Stimulated activated naive CD8-positive, alpha-beta T cell treated with anti-CD3 and anti-CD28 coated beads, Interleukin-15, Interleukin-2, amounts not matched to agents 100 ng/mL and 50 ng/mL, for 24 hours (primary cell): ENCODE data around the gene OOSP2.
"Not testable (repeated sequence)": the region's sequence is repeated elsewhere in the genome, so short reads cannot be mapped to it uniquely, and the experiment has no call there.

Source experiments
- H3K27ac Mint-ChIP-seq: one replicate; pipeline ENCODE4 v1.8.0; 2021; ENCODE audit warnings: mild to moderate bottlenecking, mixed read lengths
- H3K27me3 Mint-ChIP-seq: one replicate; pipeline ENCODE4 v1.8.0; 2021; ENCODE audit warnings: mixed read lengths
- H3K36me3 Mint-ChIP-seq: one replicate; pipeline ENCODE4 v1.8.0; 2021; ENCODE audit warnings: low read depth, mixed read lengths
- H3K4me1 Mint-ChIP-seq: one replicate; pipeline ENCODE4 v1.8.0; 2021; ENCODE audit warnings: low read depth, mixed read lengths
- H3K4me3 Mint-ChIP-seq: one replicate; pipeline ENCODE4 v1.8.0; 2021; ENCODE audit warnings: mild to moderate bottlenecking, mixed read lengths
- H3K9me3 Mint-ChIP-seq: one replicate; pipeline ENCODE4 v1.8.0; 2021; ENCODE audit warnings: mixed read lengths

OOSP2 gene

GRCh38 chr11:60059521-60060240 is 19.5 kb downstream of the OOSP2 start:
- Mint-ChIP-seq H3K4me1 (no peaks in the 10 kb centered on the region), H3K9me3 (peaks cover 4% of the 10 kb centered on the region), H3K27ac (peak overlapping the region; percentile 51), H3K4me3 (no peak overlapping the region), H3K27me3 (peaks cover 20% of the 10 kb centered on the region), H3K36me3 (no peaks in the 10 kb centered on the region)

- Mint-ChIP-seq H3K27ac (no peak overlapping the region), H3K36me3 (no peaks in the 10 kb centered on the region), H3K4me3 (no peak overlapping the region), H3K4me1 (no peaks in the 10 kb centered on the region), H3K27me3 (peaks cover 6% of the 10 kb centered on the region), H3K9me3 (peaks cover 4% of the 10 kb centered on the region)
Measured at GRCh38 chr11:60064111-60064510, 23.9 kb downstream of the OOSP2 start.

GRCh38 chr11:60065801-60066200 is 25.6 kb downstream of the OOSP2 start:
- peaks cover 11% of the 10 kb centered on the region for H3K27me3 Mint-ChIP-seq
- no peaks in the 10 kb centered on the region for H3K9me3 Mint-ChIP-seq
- no peak overlapping the region for H3K4me3 Mint-ChIP-seq
- no peaks in the 10 kb centered on the region for H3K36me3 Mint-ChIP-seq
- no peak overlapping the region for H3K27ac Mint-ChIP-seq
- no peaks in the 10 kb centered on the region for H3K4me1 Mint-ChIP-seq

- Mint-ChIP-seq H3K27ac (no peak overlapping the region), H3K27me3 (peaks cover 14% of the 10 kb centered on the region)
Measured at GRCh38 chr11:60069450-60069849, 29.2 kb downstream of the OOSP2 start.

GRCh38 chr11:60071644-60072043 is 31.4 kb downstream of the OOSP2 start:
- H3K9me3 Mint-ChIP-seq, H3K4me3 Mint-ChIP-seq, H3K27ac Mint-ChIP-seq, H3K4me1 Mint-ChIP-seq, H3K36me3 Mint-ChIP-seq: not testable (repeated sequence)
- peaks cover 18% of the 10 kb centered on the region for H3K27me3 Mint-ChIP-seq

More at GRCh38 chr11:60069450-60069849, 29.2 kb downstream of the OOSP2 start:
- no peaks in the 10 kb centered on the region for H3K36me3 Mint-ChIP-seq
- H3K9me3 Mint-ChIP-seq: no peaks in the 10 kb centered on the region
- no peak overlapping the region for H3K4me3 Mint-ChIP-seq
- H3K4me1 Mint-ChIP-seq: no peaks in the 10 kb centered on the region

GRCh38 chr11:60077216-60077817 is 37.1 kb downstream of the OOSP2 start:
- Mint-ChIP-seq H3K4me1 (no peaks in the 10 kb centered on the region), H3K27me3 (peaks cover 11% of the 10 kb centered on the region), H3K4me3 (no peak overlapping the region), H3K27ac (no peak overlapping the region), H3K36me3 (no peaks in the 10 kb centered on the region), H3K9me3 (peaks cover 11% of the 10 kb centered on the region)

GRCh38 chr11:60077981-60078380 is 37.8 kb downstream of the OOSP2 start:
- H3K27me3 Mint-ChIP-seq: peaks cover 11% of the 10 kb centered on the region
- H3K4me3 Mint-ChIP-seq: no peak overlapping the region

GRCh38 chr11:60078745-60079144 is 38.5 kb downstream of the OOSP2 start:
- peaks cover 11% of the 10 kb centered on the region for H3K27me3 Mint-ChIP-seq
- H3K4me3 Mint-ChIP-seq: no peak overlapping the region
- H3K9me3 Mint-ChIP-seq: peaks cover 11% of the 10 kb centered on the region
- H3K27ac Mint-ChIP-seq: no peak overlapping the region
- H3K36me3 Mint-ChIP-seq: no peaks in the 10 kb centered on the region
- H3K4me1 Mint-ChIP-seq: no peaks in the 10 kb centered on the region

More at GRCh38 chr11:60077981-60078380, 37.8 kb downstream of the OOSP2 start:
- no peaks in the 10 kb centered on the region for H3K4me1 Mint-ChIP-seq
- peaks cover 11% of the 10 kb centered on the region for H3K9me3 Mint-ChIP-seq
- no peaks in the 10 kb centered on the region for H3K36me3 Mint-ChIP-seq
- H3K27ac Mint-ChIP-seq: no peak overlapping the region

- H3K4me1 Mint-ChIP-seq: no peaks in the 10 kb centered on the region
- H3K9me3 Mint-ChIP-seq: peaks cover 11% of the 10 kb centered on the region
- no peaks in the 10 kb centered on the region for H3K36me3 Mint-ChIP-seq
- H3K27ac Mint-ChIP-seq: no peak overlapping the region
- peaks cover 17% of the 10 kb centered on the region for H3K27me3 Mint-ChIP-seq
- no peak overlapping the region for H3K4me3 Mint-ChIP-seq
Measured at GRCh38 chr11:60080535-60080934, 40.3 kb downstream of the OOSP2 start.

GRCh38 chr11:60084631-60085273 is 44.5 kb downstream of the OOSP2 start:
- Mint-ChIP-seq H3K27me3 (peaks cover 25% of the 10 kb centered on the region), H3K9me3 (peaks cover 4% of the 10 kb centered on the region), H3K4me1 (no peaks in the 10 kb centered on the region), H3K4me3 (no peak overlapping the region), H3K27ac (no peak overlapping the region), H3K36me3 (no peaks in the 10 kb centered on the region)

GRCh38 chr11:60085909-60086308 is 45.7 kb downstream of the OOSP2 start:
- Mint-ChIP-seq H3K9me3 (peaks cover 4% of the 10 kb centered on the region), H3K36me3 (no peaks in the 10 kb centered on the region), H3K27me3 (peaks cover 21% of the 10 kb centered on the region), H3K4me1 (no peaks in the 10 kb centered on the region), H3K27ac (no peak overlapping the region), H3K4me3 (no peak overlapping the region)

GRCh38 chr11:60087239-60087638 is 47.0 kb downstream of the OOSP2 start:
- Mint-ChIP-seq H3K4me3 (no peak overlapping the region), H3K36me3 (no peaks in the 10 kb centered on the region), H3K9me3 (peaks cover 4% of the 10 kb centered on the region), H3K27me3 (peaks cover 27% of the 10 kb centered on the region), H3K4me1 (no peaks in the 10 kb centered on the region), H3K27ac (no peak overlapping the region)

GRCh38 chr11:60088364-60088763 is 48.2 kb downstream of the OOSP2 start, which contains the start of gene MS4A2:
TSS of gene MS4A2 (plus strand) at chr11:60088664. CDS start at chr11:60088766, 102 bp downstream.
- H3K9me3 Mint-ChIP-seq: peaks cover 4% of the 10 kb centered on the region
- H3K36me3 Mint-ChIP-seq: no peaks in the 10 kb centered on the region
- H3K4me3 Mint-ChIP-seq: no peak within 1 kb of the TSS
- H3K4me1 Mint-ChIP-seq: no peaks in the 10 kb centered on the region
- peaks cover 27% of the 10 kb centered on the region for H3K27me3 Mint-ChIP-seq
- no peak within 1 kb of the TSS for H3K27ac Mint-ChIP-seq

GRCh38 chr11:60095477-60096120 is 55.4 kb downstream of the OOSP2 start:
- H3K27ac Mint-ChIP-seq: no peak overlapping the region
- H3K27me3 Mint-ChIP-seq: peaks cover 18% of the 10 kb centered on the region
- no peaks in the 10 kb centered on the region for H3K36me3 Mint-ChIP-seq
- no peak overlapping the region for H3K4me3 Mint-ChIP-seq
- no peaks in the 10 kb centered on the region for H3K9me3 Mint-ChIP-seq
- no peaks in the 10 kb centered on the region for H3K4me1 Mint-ChIP-seq

- H3K27ac Mint-ChIP-seq: no peak overlapping the region
- H3K9me3 Mint-ChIP-seq: no peaks in the 10 kb centered on the region
- no peaks in the 10 kb centered on the region for H3K4me1 Mint-ChIP-seq
- H3K27me3 Mint-ChIP-seq: peaks cover 12% of the 10 kb centered on the region
- no peaks in the 10 kb centered on the region for H3K36me3 Mint-ChIP-seq
- H3K4me3 Mint-ChIP-seq: no peak overlapping the region
Measured at GRCh38 chr11:60097189-60097588, 57.0 kb downstream of the OOSP2 start.
